ENCODE measurements around the gene NXPH2.

Gene NXPH2

GRCh38 chr2:138723196-138723987 is 56.8 kb downstream of the NXPH2 start:
- no peak overlapping the region for H3K4me3 ChIP-seq (ENCODE audit: low read depth, low read length)
- no peak for TF ChIP-seq CTCF (IDR thresholded peaks at IDR 0.05; ENCODE audit: borderline replicate concordance, insufficient read depth, low read depth, low read length)

GRCh38 chr2:138722316-138722715 is 57.9 kb downstream of the NXPH2 start:
- TF ChIP-seq CTCF (IDR thresholded peaks at IDR 0.05; ENCODE audit: borderline replicate concordance, insufficient read depth, low read depth, low read length), result no peak
- H3K4me3 ChIP-seq (ENCODE audit: low read depth, low read length), result no peak overlapping the region

- TF ChIP-seq CTCF (IDR thresholded peaks at IDR 0.05; ENCODE audit: borderline replicate concordance, insufficient read depth, low read depth, low read length), result no peak
- H3K4me3 ChIP-seq (ENCODE audit: low read depth, low read length), result no peak overlapping the region
These were observed 60.0 kb downstream of the NXPH2 start for GRCh38 chr2:138720035-138720838.

GRCh38 chr2:138718405-138718804 is 61.8 kb downstream of the NXPH2 start:
- H3K4me3 ChIP-seq (ENCODE audit: low read depth, low read length), result no peak overlapping the region
- no peak for TF ChIP-seq CTCF (IDR thresholded peaks at IDR 0.05; ENCODE audit: borderline replicate concordance, insufficient read depth, low read depth, low read length)

GRCh38 chr2:138716183-138716582 is 64.0 kb downstream of the NXPH2 start:
- TF ChIP-seq CTCF (IDR thresholded peaks at IDR 0.05; ENCODE audit: borderline replicate concordance, insufficient read depth, low read depth, low read length), result peak; percentile 26; the same call in 1 of the 2 replicates
- H3K4me3 ChIP-seq (ENCODE audit: low read depth, low read length), result no peak overlapping the region

- H3K4me3 ChIP-seq (ENCODE audit: low read depth, low read length), result no peak overlapping the region
- TF ChIP-seq CTCF (IDR thresholded peaks at IDR 0.05; ENCODE audit: borderline replicate concordance, insufficient read depth, low read depth, low read length), result no peak
These were observed 66.7 kb downstream of the NXPH2 start for GRCh38 chr2:138713504-138713903.
